Stimulated activated CD8-positive, alpha-beta memory T cell treated with anti-CD3 and anti-CD28 coated beads, Interleukin-7, amount 100 ng/mL, for 48 hours (primary cell): Measurements from ENCODE around the gene RFX4.

ENCODE experiments used
- DNase-seq, 2 donors: peaks; one replicate each; pipeline ENCODE4 v3.0.0-alpha.2; 2020; ENCODE audit warnings: low read depth in 1 of 2; ENCODE audit errors: extremely low read depth in 1 of 2

RFX4 gene

GRCh38 chr12:106645465-106646330 lies 62.9 kb downstream of the RFX4 start:
- no peak for DNase-seq

- DNase-seq = no peak
Observed at GRCh38 chr12:106646472-106646871, 63.7 kb downstream of the RFX4 start.

- DNase-seq = no peak
Observed at GRCh38 chr12:106647793-106648514, 65.2 kb downstream of the RFX4 start.

GRCh38 chr12:106648736-106649135 lies 65.9 kb downstream of the RFX4 start:
- DNase-seq = no peak

DNA sequence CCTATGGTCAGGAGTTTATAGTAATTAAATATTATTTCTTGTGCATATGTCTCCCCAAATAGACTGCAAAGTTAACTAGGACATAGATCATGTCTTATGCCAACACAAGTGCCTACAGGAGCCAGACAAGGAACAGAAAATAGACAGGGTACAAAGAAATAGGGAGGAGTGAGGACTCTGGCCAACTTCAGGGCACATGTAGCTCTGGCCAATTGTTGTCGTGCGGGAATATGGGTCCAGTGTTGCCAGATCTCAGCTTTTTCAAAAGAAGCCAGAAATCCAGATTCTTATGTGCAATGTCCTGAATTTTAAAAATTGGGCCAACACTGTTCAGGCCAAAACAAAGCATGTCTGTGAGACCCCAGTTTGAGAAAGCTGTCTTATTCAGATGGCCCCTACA lies 68.7 kb downstream of the RFX4 start:
- no peak for DNase-seq

GRCh38 chr12:106652510-106653015 lies 69.8 kb downstream of the RFX4 start:
- DNase-seq = no peak

GRCh38 chr12:106655577-106655976 lies 72.8 kb downstream of the RFX4 start:
- DNase-seq = no peak

- DNase-seq = no peak
Observed at GRCh38 chr12:106657488-106657887, 74.7 kb downstream of the RFX4 start.

DNA sequence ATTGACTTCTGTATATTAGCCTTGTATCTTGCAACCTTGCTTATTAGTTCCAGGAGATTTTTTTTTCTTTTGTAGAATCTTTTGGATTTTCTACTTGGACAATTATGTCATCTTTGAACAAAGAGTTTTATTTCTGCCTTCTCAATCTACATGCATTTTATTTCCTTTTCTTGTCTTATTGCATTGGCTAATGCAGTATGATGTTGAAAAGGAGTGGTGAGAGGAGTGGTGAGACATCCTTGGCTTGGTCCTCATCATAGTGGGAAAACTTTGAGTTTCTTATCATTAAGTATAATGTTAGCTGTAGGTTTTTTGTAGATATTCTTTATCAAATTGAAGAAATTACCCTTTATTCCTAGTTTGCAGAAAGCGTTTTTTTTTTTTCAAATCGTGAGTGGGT lies 80.6 kb downstream of the RFX4 start:
- DNase-seq = no peak

- DNase-seq = no peak
Observed at GRCh38 chr12:106669216-106669615, 86.4 kb downstream of the RFX4 start.

- no peak for DNase-seq
Observed at GRCh38 chr12:106670131-106670530, 87.3 kb downstream of the RFX4 start.

GRCh38 chr12:106671840-106672239 lies 89.0 kb downstream of the RFX4 start:
- DNase-seq = no peak

- DNase-seq = no peak
Observed at GRCh38 chr12:106672314-106673025, 89.7 kb downstream of the RFX4 start.

- no peak for DNase-seq
Observed at GRCh38 chr12:106673141-106673540, 90.3 kb downstream of the RFX4 start.

GRCh38 chr12:106675651-106676435 lies 93.0 kb downstream of the RFX4 start:
- no peak for DNase-seq

GRCh38 chr12:106679574-106679973 lies 96.8 kb downstream of the RFX4 start:
- DNase-seq = no peak

- no peak for DNase-seq
Observed at GRCh38 chr12:106680280-106680679, 97.5 kb downstream of the RFX4 start.

- no peak for DNase-seq
Observed at GRCh38 chr12:106681210-106681609, 98.4 kb downstream of the RFX4 start.

DNA sequence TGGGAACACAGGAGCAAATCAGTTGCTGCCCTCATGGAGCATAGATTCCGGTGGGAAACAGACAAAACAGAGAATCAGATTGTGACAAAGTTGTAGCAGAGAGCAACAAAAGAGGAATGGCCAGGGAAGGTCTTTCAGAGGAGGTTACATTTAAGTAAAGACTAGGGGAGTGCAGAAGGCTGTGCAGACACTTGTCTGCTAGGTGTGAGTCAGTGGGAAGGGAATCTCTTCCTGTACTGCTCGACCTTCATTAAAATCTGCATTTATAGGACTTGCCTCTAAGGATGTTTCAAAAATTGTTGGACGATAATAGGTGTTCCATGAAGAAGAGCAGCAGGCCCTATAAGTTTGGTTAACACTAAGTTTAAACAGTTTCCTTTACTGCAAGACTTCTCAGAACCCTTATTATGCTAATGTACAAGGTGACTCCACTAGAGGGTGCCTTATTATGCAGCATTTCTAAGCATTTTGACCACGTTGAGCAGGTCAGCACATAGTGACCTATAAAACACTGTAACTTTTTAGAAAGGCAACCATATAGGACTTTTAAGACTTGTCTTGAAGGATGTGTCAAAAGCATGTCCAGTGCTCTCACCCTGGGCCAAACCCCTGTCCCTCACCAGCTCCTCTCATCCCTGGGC lies 99.9 kb downstream of the RFX4 start:
- DNase-seq = no peak

DNA sequence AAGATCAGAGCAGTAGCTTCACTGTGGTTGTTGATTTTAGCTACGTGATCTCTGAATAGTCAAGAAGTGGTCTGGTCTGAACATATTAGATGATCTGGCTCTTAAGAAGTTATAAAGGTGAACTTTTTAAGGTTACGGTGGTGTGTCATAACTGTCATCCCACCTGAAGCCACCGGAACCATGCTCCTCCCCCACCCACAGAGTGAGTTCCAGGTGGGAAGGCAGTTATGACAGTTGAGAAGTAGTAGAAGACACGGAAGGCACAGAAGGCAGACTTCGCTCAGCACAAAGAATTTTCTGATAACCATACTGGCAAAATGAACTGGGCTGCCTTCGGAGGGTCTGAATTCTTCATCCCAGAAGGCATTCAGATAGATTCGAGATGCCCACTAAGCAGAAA lies 101.7 kb downstream of the RFX4 start:
- DNase-seq = no peak
